Neural crest cell (in vitro differentiated cells): Measurements from ENCODE around the gene GPC4. TPM values are rescaled to one million over a fixed set of nuclear protein-coding genes. Genes with fewer than 3 reads are reported as not detected.

Experiments
- DNase-seq: peaks from one replicate; pipeline ENCODE4 v3.0.0; 2021; ENCODE audit warnings: low read depth, mixed read lengths, low spot score
- H3K27ac Mint-ChIP-seq: one replicate; pipeline ENCODE4 v1.8.0; 2021; ENCODE audit warnings: mild to moderate bottlenecking, mixed read lengths; ENCODE audit not compliant: unreplicated experiment
- H3K27me3 Mint-ChIP-seq: 2 replicates; pipeline ENCODE4 v1.8.0; 2021; ENCODE audit warnings: low read depth, mild to moderate bottlenecking, mixed read lengths
- H3K36me3 Mint-ChIP-seq: 2 replicates; pipeline ENCODE4 v1.8.0; 2021; ENCODE audit warnings: low read depth, mild to moderate bottlenecking, mixed read lengths
- H3K4me1 Mint-ChIP-seq: 2 replicates; pipeline ENCODE4 v1.8.0; 2021; ENCODE audit warnings: mixed read lengths
- H3K4me3 Mint-ChIP-seq: one replicate; pipeline ENCODE4 v1.8.0; 2021; ENCODE audit warnings: mild to moderate bottlenecking, mixed read lengths
- H3K9me3 Mint-ChIP-seq: 2 replicates; pipeline ENCODE4 v1.8.0; 2021; ENCODE audit warnings: mixed read lengths
- total RNA-seq: library from RNA; stranded (reverse); gene quantifications from 2 replicates; pipeline ENCODE4 v1.2.1, GENCODE V29; 2021
- TF ChIP-seq, protein P1 (sequence below): fragments of 200-600 bp; sonication (generic); conservative IDR thresholded peaks from 2 replicates; pipeline ENCODE4 v1.5.0; 2021; ENCODE audit warnings: antibody characterized with exemption, mild to moderate bottlenecking

The GPC4 gene
- total RNA-seq, 1 donor from 2014 or later: 22.3 TPM

DNA sequence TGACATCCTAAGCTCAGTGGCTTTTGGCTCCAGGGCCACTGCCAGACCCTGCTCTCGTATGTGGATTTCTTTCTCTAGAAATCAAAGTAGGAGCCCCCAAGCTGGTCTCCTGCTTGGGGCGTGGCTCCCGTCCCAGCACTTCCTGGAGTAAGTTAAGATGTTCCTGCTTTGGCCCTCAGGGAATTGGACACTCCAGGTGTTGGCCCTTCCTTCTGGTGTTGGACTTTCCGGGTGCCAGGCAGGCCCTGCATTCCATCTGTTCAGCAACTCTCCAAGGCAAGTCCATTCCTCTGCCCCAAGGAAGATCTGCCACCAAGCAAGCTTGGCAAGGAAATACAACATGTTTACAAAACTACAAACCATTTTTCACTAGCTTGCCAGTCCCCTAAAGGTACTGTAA is 22.1 kb upstream of the GPC4 start:
- Mint-ChIP-seq H3K9me3 (peaks cover 3% of the 10 kb centered on the region), H3K27ac (no peak overlapping the region), H3K36me3 (peaks cover 3% of the 10 kb centered on the region), H3K4me3 (no peak overlapping the region), H3K4me1 (peaks cover 50% of the 10 kb centered on the region), H3K27me3 (no peaks in the 10 kb centered on the region)
- TF ChIP-seq, protein P1, sequence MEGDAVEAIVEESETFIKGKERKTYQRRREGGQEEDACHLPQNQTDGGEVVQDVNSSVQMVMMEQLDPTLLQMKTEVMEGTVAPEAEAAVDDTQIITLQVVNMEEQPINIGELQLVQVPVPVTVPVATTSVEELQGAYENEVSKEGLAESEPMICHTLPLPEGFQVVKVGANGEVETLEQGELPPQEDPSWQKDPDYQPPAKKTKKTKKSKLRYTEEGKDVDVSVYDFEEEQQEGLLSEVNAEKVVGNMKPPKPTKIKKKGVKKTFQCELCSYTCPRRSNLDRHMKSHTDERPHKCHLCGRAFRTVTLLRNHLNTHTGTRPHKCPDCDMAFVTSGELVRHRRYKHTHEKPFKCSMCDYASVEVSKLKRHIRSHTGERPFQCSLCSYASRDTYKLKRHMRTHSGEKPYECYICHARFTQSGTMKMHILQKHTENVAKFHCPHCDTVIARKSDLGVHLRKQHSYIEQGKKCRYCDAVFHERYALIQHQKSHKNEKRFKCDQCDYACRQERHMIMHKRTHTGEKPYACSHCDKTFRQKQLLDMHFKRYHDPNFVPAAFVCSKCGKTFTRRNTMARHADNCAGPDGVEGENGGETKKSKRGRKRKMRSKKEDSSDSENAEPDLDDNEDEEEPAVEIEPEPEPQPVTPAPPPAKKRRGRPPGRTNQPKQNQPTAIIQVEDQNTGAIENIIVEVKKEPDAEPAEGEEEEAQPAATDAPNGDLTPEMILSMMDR: no peak
- DNase-seq: no peak

DNA sequence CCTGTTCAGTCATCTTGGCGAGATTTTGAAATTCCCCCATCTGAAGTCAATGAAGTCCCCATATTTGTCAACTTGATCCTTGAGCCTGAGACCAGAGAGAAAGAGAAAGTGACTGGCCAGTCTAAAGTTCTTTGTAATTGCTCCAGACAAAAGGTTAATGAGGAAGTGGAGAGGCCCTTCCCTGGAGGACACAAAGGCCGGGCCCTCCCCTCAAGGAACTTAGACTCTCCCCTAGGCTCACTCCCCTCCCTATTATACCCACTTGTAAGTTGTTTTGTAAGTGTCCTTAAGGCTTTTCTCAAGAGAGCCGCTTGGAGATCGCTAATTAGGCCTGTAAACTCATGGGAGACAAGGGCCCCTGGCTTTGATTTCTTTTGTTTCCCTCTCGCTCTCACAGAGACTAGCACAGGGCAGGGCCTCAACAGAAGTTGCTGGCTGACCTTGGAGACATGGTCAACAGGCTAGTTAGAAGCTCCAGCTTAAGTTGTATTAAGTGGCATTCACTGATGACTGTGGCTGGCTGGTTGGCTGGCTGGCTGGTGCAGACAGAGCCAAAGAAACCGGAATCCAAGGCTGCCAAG is 20.3 kb upstream of the GPC4 start:
- Mint-ChIP-seq H3K27me3 (no peaks in the 10 kb centered on the region), H3K36me3 (peaks cover 3% of the 10 kb centered on the region), H3K4me1 (peaks cover 61% of the 10 kb centered on the region), H3K4me3 (no peak overlapping the region), H3K27ac (no peak overlapping the region), H3K9me3 (peaks cover 3% of the 10 kb centered on the region)
- TF ChIP-seq, protein P1: no peak
- DNase-seq: no peak

DNA sequence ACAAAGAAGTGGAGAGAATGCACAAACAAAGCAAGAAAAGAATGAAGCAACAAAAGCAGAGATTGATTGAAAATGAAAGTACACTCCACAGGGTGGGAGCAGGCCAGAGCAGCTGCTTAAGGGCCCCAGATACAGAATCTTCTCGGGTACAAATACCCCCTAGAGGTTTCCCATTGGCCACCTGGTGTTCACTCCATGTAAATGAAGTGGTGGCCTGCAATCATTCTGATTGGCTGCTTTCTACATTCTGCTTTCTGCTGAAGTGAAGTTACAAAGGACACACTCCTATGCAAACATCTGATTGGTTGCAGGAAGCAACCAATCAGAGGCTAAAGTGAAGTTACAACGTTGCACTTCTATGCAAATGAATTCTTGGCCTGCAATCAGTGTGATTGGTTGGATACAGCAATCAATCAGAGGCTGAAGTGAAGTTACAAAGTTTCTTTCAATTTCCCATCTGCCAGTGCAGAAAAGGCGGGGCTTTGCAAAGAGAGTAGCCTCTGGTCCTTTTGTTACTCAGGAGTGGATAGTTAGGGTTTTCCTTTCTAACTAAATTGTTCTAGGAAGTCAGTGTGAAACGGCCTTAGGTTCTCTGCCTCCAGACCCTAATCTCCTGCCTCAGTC is 19.0 kb upstream of the GPC4 start:
- peaks cover 3% of the 10 kb centered on the region for H3K36me3 Mint-ChIP-seq
- H3K27ac Mint-ChIP-seq: peak overlapping the region; percentile 53
- DNase-seq: no peak
- peaks cover 3% of the 10 kb centered on the region for H3K9me3 Mint-ChIP-seq
- H3K4me3 Mint-ChIP-seq: no peak overlapping the region
- peaks cover 55% of the 10 kb centered on the region for H3K4me1 Mint-ChIP-seq
- no peaks in the 10 kb centered on the region for H3K27me3 Mint-ChIP-seq
- TF ChIP-seq, protein P1: no peak

DNA sequence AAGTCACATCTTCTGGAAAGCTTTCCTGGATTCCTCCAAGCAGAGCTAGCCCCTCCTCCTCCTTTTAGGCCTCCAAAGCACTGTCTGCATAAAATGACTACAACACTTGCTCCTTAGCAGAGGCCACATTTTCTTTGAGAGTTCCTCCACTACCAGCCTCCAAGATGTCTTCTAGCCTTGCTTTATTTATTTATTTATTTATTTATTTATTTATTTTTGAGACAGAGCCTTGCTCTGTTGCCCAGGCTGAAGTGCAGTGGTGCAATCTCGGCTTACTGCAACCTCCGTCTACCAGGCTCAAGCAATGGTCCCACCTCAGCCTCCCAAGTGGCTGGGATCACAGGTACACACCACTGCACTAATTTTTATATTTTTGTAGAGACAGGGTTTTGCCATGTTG is 4.6 kb upstream of the GPC4 start:
- no peaks in the 10 kb centered on the region for H3K9me3 Mint-ChIP-seq
- no peak for DNase-seq

DNA sequence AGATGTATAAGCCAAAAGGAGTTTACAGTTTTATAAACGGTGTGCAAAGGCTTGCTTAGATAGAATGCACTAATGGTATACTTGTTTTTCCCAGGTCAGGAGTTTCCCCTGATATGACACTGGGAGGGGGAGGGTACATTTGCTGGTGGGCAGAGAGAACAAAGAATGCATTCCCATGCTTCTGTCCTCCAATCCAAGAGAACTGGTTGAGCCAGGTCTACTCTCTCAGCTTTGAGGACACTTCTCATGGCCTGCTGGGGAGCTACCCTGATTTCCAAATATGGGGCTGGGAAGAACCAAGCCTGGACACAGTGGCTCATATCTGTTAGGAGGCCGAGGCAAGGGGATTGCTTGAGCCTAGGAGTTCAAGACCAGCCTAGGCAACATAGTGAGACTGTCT is 3.3 kb upstream of the GPC4 start:
- DNase-seq: no peak
- H3K4me1 Mint-ChIP-seq: peaks cover 22% of the 10 kb centered on the region
- H3K36me3 Mint-ChIP-seq: no peaks in the 10 kb centered on the region
- no peaks in the 10 kb centered on the region for H3K9me3 Mint-ChIP-seq
- no peak overlapping the region for H3K27ac Mint-ChIP-seq
- TF ChIP-seq, protein P1: no peak
- H3K4me3 Mint-ChIP-seq: peak overlapping the region; percentile 5
- peaks cover 53% of the 10 kb centered on the region for H3K27me3 Mint-ChIP-seq

More for the DNA sequence above, 4.6 kb upstream of the GPC4 start:
- peaks cover 21% of the 10 kb centered on the region for H3K4me1 Mint-ChIP-seq
- H3K27ac Mint-ChIP-seq: no peak overlapping the region
- no peaks in the 10 kb centered on the region for H3K36me3 Mint-ChIP-seq
- H3K4me3 Mint-ChIP-seq: no peak overlapping the region
- H3K27me3 Mint-ChIP-seq: peaks cover 42% of the 10 kb centered on the region
- TF ChIP-seq, protein P1: no peak
